H1 (cell line): ENCODE results near the gene CCDC63. TPM values are rescaled to one million over a fixed set of nuclear protein-coding genes. Genes with fewer than 3 reads are reported as not detected.

Experiments
- CEBPB ChIP-seq: IDR thresholded peaks from 2 replicates; pipeline ENCODE4 v1.6.1; 2012; ENCODE audit warnings: low read depth, low read length
- EZH2 ChIP-seq: fragments of 200-600 bp; sonication (generic); IDR thresholded peaks from 2 replicates; pipeline ENCODE4 v1.7.1; 2012; ENCODE audit warnings: low read depth, mild to moderate bottlenecking, moderate library complexity, low read length, inconsistent platforms; ENCODE audit not compliant: severe bottlenecking
- KDM5A ChIP-seq: fragments of 200-600 bp; IDR thresholded peaks from 2 replicates; pipeline ENCODE4 v1.7.1; 2012; ENCODE audit warnings: mild to moderate bottlenecking, low read length, inconsistent platforms, mixed read lengths
- POLR2A ChIP-seq, 2 experiments: IDR thresholded peaks; 1 replicate in 1 of 2; 2 replicates in 1 of 2; pipeline ENCODE4 v1.6.1; 2011; ENCODE audit warnings: low read depth in 2 of 2, low read length in 2 of 2, mild to moderate bottlenecking in 2 of 2; ENCODE audit errors: control extremely low read depth in 1 of 2
- SIN3A ChIP-seq, 2 experiments: IDR thresholded peaks in 1 of 2; conservative IDR thresholded peaks in 1 of 2; 2 replicates each; pipeline ENCODE4 v1.6.1; 2011 to 2012; ENCODE audit warnings: low read length in 2 of 2, improper control_type of control experiment in 1 of 2, low read depth in 1 of 2, mild to moderate bottlenecking in 1 of 2
- polyA plus RNA-seq, 7 experiments: library from polyadenylated mRNA; depleted of rRNA in 3 of 7; stranded (reverse) in 5 of 7; unstranded in 2 of 7; fragments of >200 nt in 5 of 7; fragments of 200-250 nt in 2 of 7; gene quantifications; 1 replicate in 5 of 7; 2 replicates in 1 of 7; 4 replicates in 1 of 7; pipeline versions ENCODE4 v1.2.1 to v1.2.3, GENCODE V29; 2011 to 2013; ENCODE audit warnings: missing spikeins in 2 of 7, mixed read lengths in 2 of 7
- total RNA-seq: library from RNA; stranded (reverse); fragmentation: NEBNext Ultra II Directional; extraction: Animal tissue kit (Norgen Biotek cat#: 25700); gene quantifications from 2 replicates; pipeline ENCODE4 v1.2.1, GENCODE V29; 2021
- TF ChIP-seq, protein P1 (sequence below): fragments of 300-600 bp; sonication (generic); IDR thresholded peaks from 2 replicates; pipeline ENCODE4 v1.7.1; 2012; ENCODE audit warnings: low read length, moderate library complexity, mild to moderate bottlenecking, inconsistent platforms; ENCODE audit not compliant: insufficient replicate concordance
- TF ChIP-seq, protein P2 (sequence below): IDR thresholded peaks from 2 replicates; pipeline ENCODE4 v1.6.1; 2011; ENCODE audit warnings: low read length, improper control_type of control experiment

The CCDC63 gene
- total and polyA plus RNA-seq, 2 of the 8 experiments (the other 6 are each of a cell fraction or from before 2014, with no cell fraction given): 0.42 to 0.93 TPM

DNA sequence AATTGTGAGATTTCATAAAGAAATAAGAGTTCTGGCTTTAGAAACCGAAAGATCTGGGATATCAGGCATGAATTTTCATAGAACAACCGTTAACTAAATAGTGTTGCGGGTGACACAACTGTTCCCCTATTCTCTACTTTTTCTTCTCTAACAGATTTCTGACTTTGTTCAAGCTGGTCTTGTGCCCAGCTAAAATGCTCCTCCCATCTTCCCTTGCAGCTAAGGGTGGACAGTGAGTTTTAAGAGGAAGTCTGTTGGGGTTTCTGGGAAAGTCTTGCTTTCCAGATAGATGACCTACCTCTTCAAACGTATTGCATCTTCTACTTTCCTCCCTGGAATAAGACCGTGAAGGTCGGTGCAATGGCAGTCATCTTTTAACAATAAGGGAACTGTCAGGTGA is 18.7 kb downstream of the CCDC63 start (continued):
- TF ChIP-seq, protein P1, sequence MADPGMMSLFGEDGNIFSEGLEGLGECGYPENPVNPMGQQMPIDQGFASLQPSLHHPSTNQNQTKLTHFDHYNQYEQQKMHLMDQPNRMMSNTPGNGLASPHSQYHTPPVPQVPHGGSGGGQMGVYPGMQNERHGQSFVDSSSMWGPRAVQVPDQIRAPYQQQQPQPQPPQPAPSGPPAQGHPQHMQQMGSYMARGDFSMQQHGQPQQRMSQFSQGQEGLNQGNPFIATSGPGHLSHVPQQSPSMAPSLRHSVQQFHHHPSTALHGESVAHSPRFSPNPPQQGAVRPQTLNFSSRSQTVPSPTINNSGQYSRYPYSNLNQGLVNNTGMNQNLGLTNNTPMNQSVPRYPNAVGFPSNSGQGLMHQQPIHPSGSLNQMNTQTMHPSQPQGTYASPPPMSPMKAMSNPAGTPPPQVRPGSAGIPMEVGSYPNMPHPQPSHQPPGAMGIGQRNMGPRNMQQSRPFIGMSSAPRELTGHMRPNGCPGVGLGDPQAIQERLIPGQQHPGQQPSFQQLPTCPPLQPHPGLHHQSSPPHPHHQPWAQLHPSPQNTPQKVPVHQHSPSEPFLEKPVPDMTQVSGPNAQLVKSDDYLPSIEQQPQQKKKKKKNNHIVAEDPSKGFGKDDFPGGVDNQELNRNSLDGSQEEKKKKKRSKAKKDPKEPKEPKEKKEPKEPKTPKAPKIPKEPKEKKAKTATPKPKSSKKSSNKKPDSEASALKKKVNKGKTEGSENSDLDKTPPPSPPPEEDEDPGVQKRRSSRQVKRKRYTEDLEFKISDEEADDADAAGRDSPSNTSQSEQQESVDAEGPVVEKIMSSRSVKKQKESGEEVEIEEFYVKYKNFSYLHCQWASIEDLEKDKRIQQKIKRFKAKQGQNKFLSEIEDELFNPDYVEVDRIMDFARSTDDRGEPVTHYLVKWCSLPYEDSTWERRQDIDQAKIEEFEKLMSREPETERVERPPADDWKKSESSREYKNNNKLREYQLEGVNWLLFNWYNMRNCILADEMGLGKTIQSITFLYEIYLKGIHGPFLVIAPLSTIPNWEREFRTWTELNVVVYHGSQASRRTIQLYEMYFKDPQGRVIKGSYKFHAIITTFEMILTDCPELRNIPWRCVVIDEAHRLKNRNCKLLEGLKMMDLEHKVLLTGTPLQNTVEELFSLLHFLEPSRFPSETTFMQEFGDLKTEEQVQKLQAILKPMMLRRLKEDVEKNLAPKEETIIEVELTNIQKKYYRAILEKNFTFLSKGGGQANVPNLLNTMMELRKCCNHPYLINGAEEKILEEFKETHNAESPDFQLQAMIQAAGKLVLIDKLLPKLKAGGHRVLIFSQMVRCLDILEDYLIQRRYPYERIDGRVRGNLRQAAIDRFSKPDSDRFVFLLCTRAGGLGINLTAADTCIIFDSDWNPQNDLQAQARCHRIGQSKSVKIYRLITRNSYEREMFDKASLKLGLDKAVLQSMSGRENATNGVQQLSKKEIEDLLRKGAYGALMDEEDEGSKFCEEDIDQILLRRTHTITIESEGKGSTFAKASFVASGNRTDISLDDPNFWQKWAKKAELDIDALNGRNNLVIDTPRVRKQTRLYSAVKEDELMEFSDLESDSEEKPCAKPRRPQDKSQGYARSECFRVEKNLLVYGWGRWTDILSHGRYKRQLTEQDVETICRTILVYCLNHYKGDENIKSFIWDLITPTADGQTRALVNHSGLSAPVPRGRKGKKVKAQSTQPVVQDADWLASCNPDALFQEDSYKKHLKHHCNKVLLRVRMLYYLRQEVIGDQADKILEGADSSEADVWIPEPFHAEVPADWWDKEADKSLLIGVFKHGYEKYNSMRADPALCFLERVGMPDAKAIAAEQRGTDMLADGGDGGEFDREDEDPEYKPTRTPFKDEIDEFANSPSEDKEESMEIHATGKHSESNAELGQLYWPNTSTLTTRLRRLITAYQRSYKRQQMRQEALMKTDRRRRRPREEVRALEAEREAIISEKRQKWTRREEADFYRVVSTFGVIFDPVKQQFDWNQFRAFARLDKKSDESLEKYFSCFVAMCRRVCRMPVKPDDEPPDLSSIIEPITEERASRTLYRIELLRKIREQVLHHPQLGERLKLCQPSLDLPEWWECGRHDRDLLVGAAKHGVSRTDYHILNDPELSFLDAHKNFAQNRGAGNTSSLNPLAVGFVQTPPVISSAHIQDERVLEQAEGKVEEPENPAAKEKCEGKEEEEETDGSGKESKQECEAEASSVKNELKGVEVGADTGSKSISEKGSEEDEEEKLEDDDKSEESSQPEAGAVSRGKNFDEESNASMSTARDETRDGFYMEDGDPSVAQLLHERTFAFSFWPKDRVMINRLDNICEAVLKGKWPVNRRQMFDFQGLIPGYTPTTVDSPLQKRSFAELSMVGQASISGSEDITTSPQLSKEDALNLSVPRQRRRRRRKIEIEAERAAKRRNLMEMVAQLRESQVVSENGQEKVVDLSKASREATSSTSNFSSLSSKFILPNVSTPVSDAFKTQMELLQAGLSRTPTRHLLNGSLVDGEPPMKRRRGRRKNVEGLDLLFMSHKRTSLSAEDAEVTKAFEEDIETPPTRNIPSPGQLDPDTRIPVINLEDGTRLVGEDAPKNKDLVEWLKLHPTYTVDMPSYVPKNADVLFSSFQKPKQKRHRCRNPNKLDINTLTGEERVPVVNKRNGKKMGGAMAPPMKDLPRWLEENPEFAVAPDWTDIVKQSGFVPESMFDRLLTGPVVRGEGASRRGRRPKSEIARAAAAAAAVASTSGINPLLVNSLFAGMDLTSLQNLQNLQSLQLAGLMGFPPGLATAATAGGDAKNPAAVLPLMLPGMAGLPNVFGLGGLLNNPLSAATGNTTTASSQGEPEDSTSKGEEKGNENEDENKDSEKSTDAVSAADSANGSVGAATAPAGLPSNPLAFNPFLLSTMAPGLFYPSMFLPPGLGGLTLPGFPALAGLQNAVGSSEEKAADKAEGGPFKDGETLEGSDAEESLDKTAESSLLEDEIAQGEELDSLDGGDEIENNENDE: no peak
- no peak for TF ChIP-seq KDM5A
- no peak for TF ChIP-seq POLR2A (IDR thresholded peaks at IDR 0.05; ENCODE audit: control extremely low read depth in 1 of 2, low read depth in 2 of 2, low read length in 2 of 2)
- no peak for TF ChIP-seq EZH2
- no peak for TF ChIP-seq CEBPB
- TF ChIP-seq SIN3A (conservative IDR thresholded peaks at IDR 0.05 in 1 of 2, IDR thresholded peaks at IDR 0.05 in 1 of 2; ENCODE audit: low read depth in 1 of 2, low read length in 2 of 2): no peak
- TF ChIP-seq, protein P2, sequence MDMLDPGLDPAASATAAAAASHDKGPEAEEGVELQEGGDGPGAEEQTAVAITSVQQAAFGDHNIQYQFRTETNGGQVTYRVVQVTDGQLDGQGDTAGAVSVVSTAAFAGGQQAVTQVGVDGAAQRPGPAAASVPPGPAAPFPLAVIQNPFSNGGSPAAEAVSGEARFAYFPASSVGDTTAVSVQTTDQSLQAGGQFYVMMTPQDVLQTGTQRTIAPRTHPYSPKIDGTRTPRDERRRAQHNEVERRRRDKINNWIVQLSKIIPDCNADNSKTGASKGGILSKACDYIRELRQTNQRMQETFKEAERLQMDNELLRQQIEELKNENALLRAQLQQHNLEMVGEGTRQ: no peak
